ENCODE results near the gene MRPL36. TPM values are rescaled to one million over a fixed set of nuclear protein-coding genes. Genes with fewer than 3 reads are reported as not detected.
"Not testable (repeated sequence)": the region's sequence is repeated elsewhere in the genome, so short reads cannot be mapped to it uniquely, and the experiment has no call there.

MRPL36 gene
- total RNA-seq, 1 donor from 2014 or later = 21.4 TPM

DNA sequence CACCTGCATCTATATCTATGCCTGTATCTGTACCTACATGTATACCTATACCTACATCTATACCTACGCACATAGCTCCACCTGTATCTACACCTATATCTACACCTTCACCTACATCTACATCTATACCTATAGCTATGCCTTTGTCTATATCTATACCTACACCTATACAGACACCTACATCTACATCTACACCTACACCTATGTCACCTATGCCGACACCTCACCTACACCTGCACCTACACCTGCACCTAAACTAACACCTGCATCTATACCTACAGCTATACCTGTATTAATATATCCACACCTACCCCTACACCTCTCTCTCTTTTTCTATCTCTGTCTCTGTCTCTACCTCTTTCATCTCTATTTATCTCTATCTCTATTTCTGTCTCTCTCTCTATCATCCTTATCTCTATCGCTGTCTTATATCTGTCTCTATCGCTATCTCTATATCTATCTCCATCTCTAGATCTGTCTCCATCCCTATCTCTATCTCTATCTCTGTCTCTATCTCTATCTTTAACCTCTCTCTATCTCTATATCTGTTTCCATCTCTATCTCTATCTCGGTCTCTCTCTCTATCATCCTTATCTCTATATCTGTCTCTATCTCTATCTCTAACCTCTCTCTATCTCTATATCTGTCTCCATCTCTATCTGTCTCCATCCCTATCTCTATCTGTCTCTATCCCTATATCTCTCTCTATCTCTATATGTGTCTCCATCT is 45.2 kb upstream of the MRPL36 start:
- H3K4me1 ChIP-seq = no peaks in the 10 kb centered on the region
- TF ChIP-seq, protein P1, sequence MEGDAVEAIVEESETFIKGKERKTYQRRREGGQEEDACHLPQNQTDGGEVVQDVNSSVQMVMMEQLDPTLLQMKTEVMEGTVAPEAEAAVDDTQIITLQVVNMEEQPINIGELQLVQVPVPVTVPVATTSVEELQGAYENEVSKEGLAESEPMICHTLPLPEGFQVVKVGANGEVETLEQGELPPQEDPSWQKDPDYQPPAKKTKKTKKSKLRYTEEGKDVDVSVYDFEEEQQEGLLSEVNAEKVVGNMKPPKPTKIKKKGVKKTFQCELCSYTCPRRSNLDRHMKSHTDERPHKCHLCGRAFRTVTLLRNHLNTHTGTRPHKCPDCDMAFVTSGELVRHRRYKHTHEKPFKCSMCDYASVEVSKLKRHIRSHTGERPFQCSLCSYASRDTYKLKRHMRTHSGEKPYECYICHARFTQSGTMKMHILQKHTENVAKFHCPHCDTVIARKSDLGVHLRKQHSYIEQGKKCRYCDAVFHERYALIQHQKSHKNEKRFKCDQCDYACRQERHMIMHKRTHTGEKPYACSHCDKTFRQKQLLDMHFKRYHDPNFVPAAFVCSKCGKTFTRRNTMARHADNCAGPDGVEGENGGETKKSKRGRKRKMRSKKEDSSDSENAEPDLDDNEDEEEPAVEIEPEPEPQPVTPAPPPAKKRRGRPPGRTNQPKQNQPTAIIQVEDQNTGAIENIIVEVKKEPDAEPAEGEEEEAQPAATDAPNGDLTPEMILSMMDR (IDR thresholded peaks at IDR 0.05) = no peak
- no peak overlapping the region for H3K27ac ChIP-seq
- no peak overlapping the region for H3K4me3 ChIP-seq
- no peak for DNase-seq (ENCODE audit: low spot score in 2 of 2)
- H3K27me3 ChIP-seq = no peaks in the 10 kb centered on the region
- no peaks in the 10 kb centered on the region for H3K9me3 ChIP-seq
- no peaks in the 10 kb centered on the region for H3K36me3 ChIP-seq
- intact Hi-C loops (cut with DNase I) = no loop called here

DNA sequence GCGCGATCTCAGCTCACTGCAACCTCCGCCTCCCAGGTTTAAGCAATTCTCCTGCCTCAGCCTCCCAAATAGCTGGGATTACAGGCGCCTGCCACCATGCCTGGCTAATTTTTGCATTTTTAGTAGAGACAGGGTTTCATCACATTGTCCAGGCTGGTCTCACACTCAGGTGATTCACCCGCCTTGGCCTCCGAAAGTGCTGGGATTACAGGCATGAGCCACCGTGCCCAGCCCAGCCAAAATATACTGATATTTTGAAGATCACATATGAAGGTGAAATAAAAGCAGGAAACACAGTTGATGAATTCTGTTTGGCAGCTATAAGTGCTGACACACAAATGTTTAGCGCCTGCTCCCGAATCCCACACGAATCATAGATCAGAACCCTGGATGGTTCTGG is 44.1 kb upstream of the MRPL36 start:
- H3K27me3 ChIP-seq; DNase-seq (ENCODE audit: low spot score in 2 of 2); H3K36me3 ChIP-seq; H3K9me3 ChIP-seq; intact Hi-C loops (cut with DNase I); H3K27ac ChIP-seq; H3K4me1 ChIP-seq; H3K4me3 ChIP-seq: not testable (repeated sequence)

DNA sequence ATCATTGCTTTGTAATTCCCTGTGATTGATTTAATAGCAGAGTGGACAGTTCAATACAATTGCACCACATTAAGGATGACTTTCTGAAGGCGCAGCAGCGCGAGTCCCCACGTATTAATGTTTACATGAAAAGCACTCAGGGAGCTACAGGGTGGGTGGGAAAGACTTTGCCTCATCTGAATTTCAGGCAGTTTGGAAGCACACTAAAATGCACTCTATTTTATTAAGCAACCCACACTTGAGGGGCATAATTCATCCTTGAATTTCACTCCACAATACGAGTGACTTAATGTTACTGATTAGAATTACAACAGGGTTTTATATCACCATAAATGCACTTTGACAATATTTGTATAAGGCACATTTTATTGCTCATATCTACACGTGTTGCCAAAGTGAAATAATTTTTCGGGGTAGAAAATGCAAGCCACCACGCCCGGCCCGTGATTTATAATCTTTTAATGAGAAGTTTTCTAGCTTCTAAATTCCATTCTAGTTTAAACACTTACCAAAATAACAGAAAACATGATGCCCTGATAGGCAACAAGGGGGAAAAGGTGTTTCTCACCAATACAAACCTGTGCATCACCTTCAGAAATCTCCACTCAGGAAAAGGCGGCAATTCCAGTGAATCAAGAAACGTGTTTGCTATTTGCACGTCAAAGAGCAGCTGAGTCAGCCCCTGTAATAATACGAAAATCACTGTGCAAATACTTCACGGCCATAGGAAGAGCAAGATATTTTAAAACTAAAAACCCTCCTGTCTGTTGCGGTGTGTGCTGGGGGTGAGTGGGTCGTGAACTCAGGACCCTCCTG is 42.6 kb upstream of the MRPL36 start:
- no peaks in the 10 kb centered on the region for H3K27me3 ChIP-seq
- H3K27ac ChIP-seq = no peak overlapping the region
- no peaks in the 10 kb centered on the region for H3K4me1 ChIP-seq
- H3K4me3 ChIP-seq = no peak overlapping the region
- no peak for DNase-seq (ENCODE audit: low spot score in 2 of 2)
- TF ChIP-seq, protein P1 (IDR thresholded peaks at IDR 0.05) = no peak
- intact Hi-C loops (cut with DNase I) = no loop called here
- H3K36me3 ChIP-seq = no peaks in the 10 kb centered on the region
- no peaks in the 10 kb centered on the region for H3K9me3 ChIP-seq

DNA sequence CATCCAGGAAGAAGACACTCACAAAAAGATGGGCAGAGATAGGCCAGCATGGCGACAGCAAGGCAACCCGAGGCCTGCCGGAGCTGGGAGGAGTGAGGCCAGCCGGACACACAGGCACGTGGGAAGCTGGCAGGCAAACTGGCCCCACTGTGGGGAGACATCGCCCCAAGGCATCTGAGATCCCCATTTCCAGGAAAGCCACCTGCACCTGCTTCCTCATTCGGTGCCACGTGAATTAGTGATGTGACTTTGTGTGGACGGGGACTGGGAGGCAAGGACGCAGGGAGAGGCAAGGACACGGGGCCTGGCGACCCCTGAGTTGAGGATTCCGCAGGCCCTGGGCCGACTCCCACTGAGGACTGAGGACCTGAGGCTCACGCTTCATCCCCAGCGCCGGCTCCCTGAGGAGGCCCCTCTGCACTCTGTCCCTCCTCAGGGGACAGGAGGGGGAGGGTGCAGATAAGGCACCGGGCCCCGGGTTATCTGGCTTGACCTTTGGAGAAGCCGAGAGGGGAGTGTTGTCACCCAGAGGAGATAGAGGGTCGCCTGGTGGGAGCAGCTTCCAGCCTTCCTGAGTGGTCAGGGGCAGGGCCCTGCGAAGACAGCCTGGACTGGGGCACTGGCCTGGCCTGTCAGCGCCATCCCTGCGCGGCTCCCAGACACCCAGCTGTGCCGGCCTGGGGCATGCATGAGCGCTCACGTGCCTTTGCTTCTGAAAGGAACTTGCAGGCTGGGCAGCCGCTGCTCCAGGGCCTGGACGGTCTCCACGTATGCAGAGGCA is 41.3 kb upstream of the MRPL36 start:
- no peaks in the 10 kb centered on the region for H3K4me1 ChIP-seq
- H3K4me3 ChIP-seq = no peak overlapping the region
- no peak for DNase-seq (ENCODE audit: low spot score in 2 of 2)
- TF ChIP-seq, protein P1 (IDR thresholded peaks at IDR 0.05) = no peak
- H3K27ac ChIP-seq = no peak overlapping the region
- H3K9me3 ChIP-seq = no peaks in the 10 kb centered on the region
- intact Hi-C loops (cut with DNase I) = no loop called here
- no peaks in the 10 kb centered on the region for H3K36me3 ChIP-seq
- no peaks in the 10 kb centered on the region for H3K27me3 ChIP-seq

DNA sequence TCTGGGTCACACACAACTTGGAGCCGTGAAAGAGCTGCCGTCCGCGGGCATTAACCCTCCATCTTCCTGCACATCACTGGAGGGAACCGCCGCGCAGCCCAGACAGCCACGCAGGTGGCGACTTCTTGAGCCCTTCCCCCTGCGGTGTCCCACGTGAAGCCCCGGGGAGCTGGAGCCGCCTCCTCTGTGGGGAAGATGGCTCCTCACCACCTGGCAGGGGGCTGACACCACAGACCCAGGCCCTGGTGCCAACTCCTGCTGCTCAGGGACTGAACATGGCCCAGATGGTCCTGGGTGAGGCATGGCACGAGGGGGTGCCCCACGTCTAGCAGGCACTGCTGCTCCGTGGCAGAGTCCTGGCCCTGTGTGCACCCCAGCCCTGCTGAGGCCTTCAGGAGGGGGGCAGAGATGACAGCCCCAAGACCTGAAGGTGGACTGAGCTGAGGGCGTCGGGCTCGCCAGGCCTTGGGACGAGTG is 40.5 kb upstream of the MRPL36 start:
- intact Hi-C loops (cut with DNase I) = no loop called here
- no peaks in the 10 kb centered on the region for H3K9me3 ChIP-seq
- H3K4me3 ChIP-seq = no peak overlapping the region
- DNase-seq (ENCODE audit: low spot score in 2 of 2) = no peak
- H3K4me1 ChIP-seq = no peaks in the 10 kb centered on the region
- no peaks in the 10 kb centered on the region for H3K27me3 ChIP-seq
- TF ChIP-seq, protein P1 (IDR thresholded peaks at IDR 0.05) = no peak
- H3K36me3 ChIP-seq = no peaks in the 10 kb centered on the region
- no peak overlapping the region for H3K27ac ChIP-seq

All from ascending aorta (tissue), 2 donors.